Subcutaneous abdominal adipose tissue (tissue), 5 donors: ENCODE data around the gene MAP4K5.

Source experiments
- H3K27ac ChIP-seq: one replicate; pipeline ENCODE4 v1.7.0; 2013; ENCODE audit warnings: low read depth, mild to moderate bottlenecking, inconsistent platforms, low read length, moderate library complexity
- H3K27me3 ChIP-seq, 5 donors: one replicate each; pipeline ENCODE4 v1.7.0; 2013; ENCODE audit warnings: low read length in 5 of 5, inconsistent platforms in 1 of 5; ENCODE audit not compliant: control insufficient read depth in 5 of 5, insufficient read depth in 4 of 5
- H3K36me3 ChIP-seq, 5 donors: one replicate each; pipeline ENCODE4 v1.7.0; 2013; ENCODE audit warnings: low read length in 5 of 5; ENCODE audit not compliant: control insufficient read depth in 5 of 5, insufficient read depth in 5 of 5
- H3K4me1 ChIP-seq, 5 donors: one replicate each; pipeline ENCODE4 v1.7.0; 2013; ENCODE audit warnings: low read length in 5 of 5, mild to moderate bottlenecking in 3 of 5, moderate library complexity in 1 of 5; ENCODE audit not compliant: control insufficient read depth in 5 of 5, insufficient read depth in 5 of 5
- H3K4me3 ChIP-seq, 5 donors: one replicate each; pipeline ENCODE4 v1.7.0; 2013; ENCODE audit warnings: low read length in 5 of 5, low read depth in 1 of 5
- H3K9ac ChIP-seq, 5 donors: one replicate each; pipeline ENCODE4 v1.7.0; 2013; ENCODE audit warnings: low read length in 5 of 5, mild to moderate bottlenecking in 4 of 5, moderate library complexity in 3 of 5
- H3K9me3 ChIP-seq, 5 donors: one replicate each; pipeline ENCODE4 v1.7.0; 2013; ENCODE audit warnings: low read length in 5 of 5; ENCODE audit not compliant: control insufficient read depth in 5 of 5
- donor health status: healthy.
- donor health status: healthy.
- donor health status: healthy.
- donor health status: healthy.
- donor health status: healthy.

Gene MAP4K5

GRCh38 chr14:50410921-50411320 lies 121.4 kb downstream of the MAP4K5 start:
- H3K4me1 ChIP-seq: peaks cover 0 to 18% (median 9%) of the 10 kb centered on the region in 5 donors
- H3K27ac ChIP-seq: no peak overlapping the region
- no peaks in the 10 kb centered on the region for H3K36me3 ChIP-seq
- no peaks in the 10 kb centered on the region for H3K27me3 ChIP-seq
- H3K9ac ChIP-seq: no peak overlapping the region
- no peak overlapping the region for H3K4me3 ChIP-seq
- no peaks in the 10 kb centered on the region for H3K9me3 ChIP-seq

GRCh38 chr14:50410071-50410470 lies 122.3 kb downstream of the MAP4K5 start:
- H3K9ac ChIP-seq: no peak overlapping the region
- no peaks in the 10 kb centered on the region for H3K9me3 ChIP-seq
- H3K4me1 ChIP-seq: peaks cover 0 to 18% (median 9%) of the 10 kb centered on the region in 5 donors
- no peaks in the 10 kb centered on the region for H3K36me3 ChIP-seq
- H3K27me3 ChIP-seq: no peaks in the 10 kb centered on the region
- H3K4me3 ChIP-seq: no peak overlapping the region
- no peak overlapping the region for H3K27ac ChIP-seq

GRCh38 chr14:50407111-50407812 lies 125.1 kb downstream of the MAP4K5 start:
- H3K27ac ChIP-seq: no peak overlapping the region
- H3K9ac ChIP-seq: no peak overlapping the region
- H3K36me3 ChIP-seq: no peaks in the 10 kb centered on the region
- H3K9me3 ChIP-seq: no peaks in the 10 kb centered on the region
- no peaks in the 10 kb centered on the region for H3K27me3 ChIP-seq
- peaks cover 0 to 18% (median 9%) of the 10 kb centered on the region in 5 donors for H3K4me1 ChIP-seq
- no peak overlapping the region for H3K4me3 ChIP-seq

GRCh38 chr14:50403419-50403818 lies 128.9 kb downstream of the MAP4K5 start:
- Histone ChIP-seq H3K36me3 (no peaks in the 10 kb centered on the region), H3K27me3 (no peaks in the 10 kb centered on the region), H3K9me3 (no peaks in the 10 kb centered on the region), H3K9ac (no peak overlapping the region), H3K27ac (no peak overlapping the region), H3K4me3 (no peak overlapping the region), H3K4me1 (peaks cover 0 to 17% (median 9%) of the 10 kb centered on the region in 5 donors)

GRCh38 chr14:50402965-50403364 lies 129.4 kb downstream of the MAP4K5 start:
- Histone ChIP-seq H3K36me3 (no peaks in the 10 kb centered on the region), H3K4me1 (peaks cover 0 to 17% (median 9%) of the 10 kb centered on the region in 5 donors), H3K9me3 (no peaks in the 10 kb centered on the region), H3K9ac (no peak overlapping the region), H3K4me3 (no peak overlapping the region), H3K27me3 (no peaks in the 10 kb centered on the region), H3K27ac (no peak overlapping the region)

- Histone ChIP-seq H3K9me3 (no peaks in the 10 kb centered on the region), H3K27ac (no peak overlapping the region), H3K27me3 (no peaks in the 10 kb centered on the region), H3K4me1 (peaks cover 3 to 25% (median 19%) of the 10 kb centered on the region in 5 donors), H3K36me3 (no peaks in the 10 kb centered on the region), H3K4me3 (no peak overlapping the region), H3K9ac (no peak overlapping the region)
These were observed 131.9 kb downstream of the MAP4K5 start for GRCh38 chr14:50400461-50400860.

GRCh38 chr14:50399251-50400032 lies 132.9 kb downstream of the MAP4K5 start:
- Histone ChIP-seq H3K9ac (no peak overlapping the region), H3K27ac (peak overlapping the region; percentile 41), H3K9me3 (no peaks in the 10 kb centered on the region), H3K4me3 (no peak overlapping the region), H3K27me3 (no peaks in the 10 kb centered on the region), H3K36me3 (no peaks in the 10 kb centered on the region), H3K4me1 (peaks cover 3 to 27% (median 20%) of the 10 kb centered on the region in 5 donors)

GRCh38 chr14:50398189-50398580 lies 134.2 kb downstream of the MAP4K5 start:
- peak overlapping the region; percentile 96 for H3K27ac ChIP-seq
- H3K9ac ChIP-seq: no peak overlapping the region
- H3K9me3 ChIP-seq: no peaks in the 10 kb centered on the region
- H3K27me3 ChIP-seq: no peaks in the 10 kb centered on the region
- no peaks in the 10 kb centered on the region for H3K36me3 ChIP-seq
- peaks cover 3 to 27% (median 24%) of the 10 kb centered on the region in 5 donors for H3K4me1 ChIP-seq
- no peak overlapping the region for H3K4me3 ChIP-seq

- no peaks in the 10 kb centered on the region for H3K27me3 ChIP-seq
- peaks cover 3 to 27% (median 24%) of the 10 kb centered on the region in 5 donors for H3K4me1 ChIP-seq
- no peaks in the 10 kb centered on the region for H3K36me3 ChIP-seq
- H3K9me3 ChIP-seq: no peaks in the 10 kb centered on the region
- H3K9ac ChIP-seq: peak overlapping the region; percentile 71 to 94 (median 88)
- H3K4me3 ChIP-seq: peak overlapping the region; percentile 80 to 86 (median 85)
- H3K27ac ChIP-seq: peak overlapping the region; percentile 96
These were observed 134.8 kb downstream of the MAP4K5 start for GRCh38 chr14:50397390-50398188.
